Embryonic facial prominence (tissue), 1 donor: ENCODE measurements around the gene IGFL4.
A peak's percentile ranks its signal among the peaks of the same experiment; 100 is the strongest.

ENCODE experiments used
- DNase-seq: peaks from one replicate; pipeline ENCODE4 v3.0.0-alpha.2; 2016; ENCODE audit errors: extremely low spot score

The IGFL4 gene

DNA sequence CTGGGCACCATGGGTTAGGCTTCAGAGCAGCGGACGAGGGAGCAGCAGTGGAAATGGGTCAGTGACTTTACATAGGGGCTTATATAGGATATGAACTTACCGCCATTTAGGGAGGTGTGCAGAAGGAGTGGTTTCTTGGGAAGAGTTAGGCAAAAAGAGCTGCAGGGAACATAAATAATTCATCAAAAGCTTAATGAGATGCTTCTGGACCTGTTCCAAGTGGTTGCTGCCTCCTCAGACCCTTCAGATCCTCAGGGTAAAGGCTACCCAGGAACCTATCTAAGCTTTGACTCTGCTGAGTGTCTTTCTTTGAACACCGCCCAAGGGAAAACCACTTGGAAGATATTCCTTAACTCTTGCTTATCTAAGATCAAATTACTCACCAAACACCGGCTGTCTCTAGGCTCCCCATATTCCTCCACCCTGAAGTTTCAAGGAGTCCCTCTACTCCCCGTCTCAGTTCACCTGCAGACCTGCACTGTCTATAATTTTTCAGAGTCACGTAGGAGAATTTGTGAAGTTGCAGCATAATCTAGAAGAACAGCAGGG lies at the start of gene IGFL4:
Gene IGFL4, minus strand, starts transcription at position 51 of the 549 bp plus-strand sequence. Its CDS starts 40 bp downstream, at position 11.
- no peak for DNase-seq

GRCh38 chr19:46090444-46090843 lies 49.6 kb upstream of the IGFL4 start:
- DNase-seq = no peak

DNA sequence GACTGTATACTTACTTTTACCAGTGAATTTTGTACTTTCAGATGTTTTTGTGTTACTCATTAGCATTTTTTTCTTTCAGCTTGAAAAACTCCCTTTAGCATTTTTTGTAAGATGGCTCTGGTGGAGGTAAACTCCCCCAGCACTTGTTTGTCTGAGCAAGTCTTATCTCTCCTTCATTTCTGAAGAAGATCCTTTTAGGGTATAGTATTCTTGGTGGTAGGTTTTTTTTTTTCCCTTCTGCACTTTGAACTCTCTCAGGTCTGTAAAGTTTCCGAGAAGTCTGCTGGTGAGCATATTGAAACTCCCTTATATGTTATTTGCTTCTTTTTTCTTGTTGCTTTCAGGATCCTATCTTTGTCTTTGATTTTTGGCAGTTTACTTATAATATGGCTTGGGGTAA lies 48.6 kb upstream of the IGFL4 start:
- DNase-seq = no peak

- DNase-seq = no peak
Measured at GRCh38 chr19:46088101-46088500, 47.3 kb upstream of the IGFL4 start.

GRCh38 chr19:46085888-46086287 lies 45.1 kb upstream of the IGFL4 start:
- DNase-seq = no peak

- DNase-seq = no peak
Measured at GRCh38 chr19:46082728-46083050, 41.9 kb upstream of the IGFL4 start.

DNA sequence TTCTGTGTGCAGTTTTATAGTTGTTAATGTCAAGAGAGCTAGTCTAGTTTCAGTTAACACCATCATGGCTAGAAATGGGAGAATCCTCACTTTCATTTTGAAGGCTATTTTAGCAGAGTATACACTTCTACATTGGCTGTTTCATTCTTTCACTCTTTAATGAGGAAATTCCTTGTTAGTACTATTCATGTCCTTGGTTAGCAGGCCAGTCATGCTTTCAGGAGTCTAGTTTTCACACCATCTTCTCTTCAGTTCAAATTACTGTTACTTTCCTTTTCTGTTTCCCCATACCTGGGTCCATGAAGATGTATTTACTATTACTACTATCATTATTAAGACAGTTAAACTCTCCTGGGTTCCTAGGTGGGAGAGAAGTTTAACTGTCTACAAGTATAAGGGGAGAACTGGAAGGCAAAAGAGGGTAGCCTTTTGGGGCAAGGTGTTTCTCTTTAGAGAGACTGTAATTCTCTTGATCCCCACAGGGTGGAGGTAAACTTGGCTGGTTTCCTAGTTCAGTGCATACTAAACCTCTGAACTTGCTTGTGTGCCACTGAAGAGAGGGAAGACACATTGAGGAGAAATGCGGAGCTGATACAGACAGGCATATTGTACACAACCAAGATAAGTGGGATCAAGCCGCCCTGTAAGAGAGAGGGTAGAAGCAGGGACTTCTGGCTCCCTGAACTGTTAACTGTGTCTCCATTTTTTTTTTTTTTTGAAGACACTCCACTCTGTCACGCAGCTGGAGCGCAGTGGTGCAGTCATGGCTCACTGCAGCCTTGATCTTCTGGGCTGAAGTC lies 41.3 kb upstream of the IGFL4 start:
- DNase-seq = no peak

- no peak for DNase-seq
Measured at GRCh38 chr19:46080561-46080960, 39.8 kb upstream of the IGFL4 start.

GRCh38 chr19:46079576-46079975 lies 38.8 kb upstream of the IGFL4 start:
- DNase-seq = no peak

GRCh38 chr19:46078573-46079332 lies 38.0 kb upstream of the IGFL4 start:
- DNase-seq = peak; percentile 26

DNA sequence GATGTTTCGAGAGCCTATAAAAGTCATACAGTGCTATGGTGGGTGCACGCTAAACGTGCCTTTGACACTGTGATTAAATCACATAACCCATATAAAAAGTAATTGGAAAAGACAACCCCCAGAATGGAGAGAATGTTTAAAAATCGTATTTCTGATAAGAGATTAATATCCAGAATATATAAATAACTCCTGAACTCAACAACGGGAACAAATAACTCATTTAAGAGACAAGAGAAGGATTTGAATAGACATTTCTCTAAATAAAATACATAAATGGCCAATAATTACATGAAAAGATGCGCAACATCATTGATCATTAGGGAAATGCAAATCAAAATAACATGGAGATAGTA lies 37.0 kb upstream of the IGFL4 start:
- no peak for DNase-seq

DNA sequence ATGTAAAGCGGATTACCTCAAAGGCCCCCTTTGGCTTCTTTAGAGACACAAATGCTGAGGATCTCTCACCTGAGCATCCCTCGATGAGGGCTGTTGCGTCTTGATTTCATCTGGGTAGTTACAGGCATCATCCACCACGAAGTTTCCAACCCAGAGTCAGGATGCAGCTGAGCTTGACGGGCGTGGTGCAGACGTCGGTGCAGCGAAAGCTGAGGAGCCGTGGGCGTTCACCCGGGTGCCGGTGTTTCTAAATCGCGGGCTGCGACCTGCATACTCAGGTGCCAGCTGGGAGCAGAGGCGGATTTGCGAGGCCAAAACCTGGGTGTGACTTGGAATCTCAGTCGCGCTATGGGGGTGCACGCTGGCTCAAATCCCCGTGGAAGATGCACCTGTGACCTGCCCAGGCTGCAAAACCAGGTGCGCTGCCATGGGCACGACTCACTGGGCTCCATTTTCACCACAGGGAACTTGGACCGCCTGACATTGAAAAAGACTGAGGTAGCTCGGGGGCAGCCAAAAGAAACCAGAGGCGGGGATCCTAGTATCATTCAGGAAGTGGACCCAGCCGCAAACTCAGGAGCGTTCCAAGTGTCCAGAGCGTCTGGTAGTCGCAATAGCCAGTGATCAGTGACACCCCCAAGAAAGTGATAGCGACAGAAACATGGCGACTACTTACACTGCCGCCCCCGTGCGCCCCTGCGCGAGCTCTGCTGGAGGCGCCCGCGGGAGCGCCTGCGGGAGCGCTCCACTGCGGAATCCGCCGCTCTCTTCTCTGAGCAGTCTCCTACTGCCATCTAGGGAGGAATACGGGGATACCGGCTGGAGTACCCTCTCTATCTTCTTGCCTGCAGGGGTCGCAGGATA lies 36.4 kb upstream of the IGFL4 start:
- DNase-seq = peak; percentile 21

DNA sequence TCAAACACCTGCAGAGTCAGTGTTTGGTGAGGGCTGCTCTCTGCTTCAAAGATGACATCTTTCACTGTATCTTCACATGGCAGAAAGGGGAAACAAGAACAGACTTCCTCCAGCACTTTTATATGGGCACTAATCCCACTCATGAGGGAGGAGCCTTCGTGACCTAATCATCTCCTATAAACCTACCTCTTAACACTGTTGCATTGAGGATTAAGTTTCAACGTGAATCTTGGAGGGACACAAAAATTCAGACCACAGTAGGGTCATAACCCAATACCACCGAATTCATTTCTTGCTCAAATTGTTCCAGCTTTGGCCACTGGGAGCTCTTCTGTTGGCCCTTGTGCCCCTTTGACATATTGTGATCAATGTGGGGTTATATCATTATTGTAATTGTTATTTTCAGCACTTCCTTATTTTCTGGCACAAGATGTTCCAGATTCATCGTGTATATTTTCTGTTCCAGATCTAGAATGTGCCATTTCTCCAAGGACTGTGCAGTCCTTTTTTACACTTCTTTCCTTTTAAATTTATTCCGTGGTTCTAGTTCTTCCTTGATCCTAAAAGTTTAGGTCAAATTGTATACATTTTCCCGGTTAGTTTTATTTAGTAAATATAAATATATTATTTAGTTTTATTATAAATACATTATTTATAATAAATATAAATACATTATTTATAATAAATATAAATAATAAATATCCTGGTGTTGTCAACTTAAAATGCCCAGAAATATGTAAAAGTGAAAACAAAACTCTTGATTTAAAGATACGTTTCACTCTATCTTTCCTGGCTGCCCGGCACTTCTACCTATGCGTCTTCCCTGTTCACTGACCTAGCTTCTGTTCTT lies 35.5 kb upstream of the IGFL4 start:
- DNase-seq = no peak

DNA sequence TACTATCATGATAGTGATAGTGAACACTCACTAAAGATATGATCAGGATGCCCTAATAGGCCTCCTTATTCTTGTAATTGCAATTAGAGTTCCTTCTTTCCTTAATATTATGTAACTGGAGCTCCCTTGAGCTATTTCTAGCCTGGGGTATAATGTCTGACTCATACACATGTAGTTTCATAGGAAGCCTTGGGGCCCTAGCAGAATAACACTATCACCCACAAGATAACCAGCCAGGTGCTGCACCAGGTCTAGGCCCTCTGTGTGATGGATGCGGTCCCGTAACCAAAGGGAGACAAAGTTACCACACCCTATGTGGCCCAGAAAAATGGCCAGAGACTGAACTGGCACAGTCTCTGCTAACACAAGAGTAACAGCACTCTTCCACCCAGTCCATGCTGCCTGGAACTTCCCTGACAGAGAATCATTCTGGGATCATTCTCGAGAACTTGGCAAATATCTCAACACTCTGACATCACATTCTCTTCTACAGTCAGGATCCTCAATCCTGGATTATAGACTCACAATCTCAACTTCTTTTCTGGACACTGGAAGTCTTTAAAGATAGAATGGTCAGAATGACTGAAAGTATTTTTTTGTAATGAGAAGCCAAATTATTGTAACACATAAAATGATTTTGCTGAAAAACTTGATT lies 32.6 kb upstream of the IGFL4 start:
- DNase-seq = no peak

GRCh38 chr19:46069806-46070341 lies 29.1 kb upstream of the IGFL4 start:
- no peak for DNase-seq

- DNase-seq = no peak
Measured at GRCh38 chr19:46068345-46069258, 27.8 kb upstream of the IGFL4 start.

- no peak for DNase-seq
Measured at GRCh38 chr19:46067691-46068090, 26.9 kb upstream of the IGFL4 start.

DNA sequence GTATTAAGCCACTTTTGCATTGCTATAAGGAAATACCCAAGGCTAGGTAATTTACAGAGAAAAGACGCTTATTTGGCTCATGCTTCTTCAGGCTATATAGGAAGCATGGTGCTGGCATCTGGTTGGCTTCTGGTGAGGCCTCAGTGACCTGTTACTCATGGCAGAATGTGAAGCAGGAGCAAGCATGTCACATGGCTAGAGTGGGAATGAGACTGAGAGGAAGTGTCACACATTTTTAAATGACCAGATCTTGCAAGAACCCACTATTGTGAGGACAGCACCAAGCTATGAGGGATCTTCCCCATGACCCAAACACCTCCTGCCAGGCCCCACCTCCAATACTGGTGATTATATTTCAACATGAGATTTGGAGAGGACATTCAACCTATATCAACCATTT lies 25.7 kb upstream of the IGFL4 start:
- DNase-seq = no peak

- DNase-seq = no peak
Measured at GRCh38 chr19:46065486-46066071, 24.8 kb upstream of the IGFL4 start.
